Keratinocyte (primary cell): ENCODE results near the gene HSPG2. TPM values are rescaled to one million over a fixed set of nuclear protein-coding genes. Genes with fewer than 3 reads are reported as not detected.
"Not testable (repeated sequence)": the region's sequence is repeated elsewhere in the genome, so short reads cannot be mapped to it uniquely, and the experiment has no call there.

Source experiments
- DNase-seq: peaks from one replicate; pipeline ENCODE4 v3.0.0-alpha.2; 2011; ENCODE audit warnings: low read depth, missing footprints, low spot score
- FAIRE-seq: peaks from 2 replicates; lab custom pipeline; 2011; peaks lifted over from hg19 to GRCh38; lab: Jason Lieb, UNC
- H2AFZ ChIP-seq: 2 replicates; pipeline ENCODE4 v1.6.0; 2012; ENCODE audit warnings: low read length, control low read depth, inconsistent platforms; ENCODE audit not compliant: control insufficient read depth
- H3K27ac ChIP-seq: 2 replicates; pipeline ENCODE4 v1.5.1; 2011; ENCODE audit warnings: low read length; ENCODE audit not compliant: control insufficient read depth, insufficient read depth
- H3K27me3 ChIP-seq: 3 replicates; pipeline ENCODE4 v1.6.0; 2011; ENCODE audit warnings: low read length; ENCODE audit not compliant: control insufficient read depth, insufficient read depth; ENCODE audit errors: extremely low read depth
- H3K36me3 ChIP-seq, 2 experiments: 2 replicates in 1 of 2; 3 replicates in 1 of 2; pipeline ENCODE4 v1.5.1; 2011; ENCODE audit warnings: low read length in 2 of 2, mild to moderate bottlenecking in 1 of 2; ENCODE audit not compliant: control insufficient read depth in 2 of 2, insufficient read depth in 2 of 2; ENCODE audit errors: extremely low read depth in 1 of 2
- H3K4me1 ChIP-seq: 3 replicates; pipeline ENCODE4 v1.5.1; 2011; ENCODE audit warnings: low read length; ENCODE audit not compliant: control insufficient read depth, insufficient read depth; ENCODE audit errors: extremely low read depth
- H3K4me2 ChIP-seq: 3 replicates; pipeline ENCODE4 v1.6.0; 2011; ENCODE audit warnings: low read depth, low read length; ENCODE audit not compliant: control insufficient read depth, insufficient read depth; ENCODE audit errors: extremely low read depth
- H3K4me3 ChIP-seq, 3 experiments: fragments of 200-600 bp in 1 of 3; sonication (generic) in 1 of 3; 2 replicates in 2 of 3; 3 replicates in 1 of 3; pipeline ENCODE4 v1.5.1; 2011 to 2016; ENCODE audit warnings: low read length in 3 of 3, mild to moderate bottlenecking in 3 of 3, control low read depth in 2 of 3, inconsistent platforms in 1 of 3, low read depth in 1 of 3, mixed read lengths in 1 of 3, mixed run types in 1 of 3, moderate library complexity in 1 of 3; ENCODE audit not compliant: control insufficient read depth in 2 of 3, insufficient read depth in 2 of 3; ENCODE audit errors: extremely low read depth in 1 of 3
- H3K79me2 ChIP-seq: 2 replicates; pipeline ENCODE4 v1.6.0; 2012; ENCODE audit warnings: low read length; ENCODE audit not compliant: control insufficient read depth, insufficient read depth
- H3K9ac ChIP-seq: 3 replicates; pipeline ENCODE4 v1.6.0; 2011; ENCODE audit warnings: low read length; ENCODE audit not compliant: control insufficient read depth, insufficient read depth; ENCODE audit errors: extremely low read depth
- H3K9me1 ChIP-seq: 3 replicates; pipeline ENCODE4 v1.6.0; 2011; ENCODE audit warnings: low read length; ENCODE audit not compliant: control insufficient read depth, insufficient read depth; ENCODE audit errors: extremely low read depth
- H3K9me3 ChIP-seq: 2 replicates; pipeline ENCODE4 v1.5.1; 2012; ENCODE audit warnings: low read depth, low read length; ENCODE audit not compliant: control insufficient read depth
- H4K20me1 ChIP-seq: 3 replicates; pipeline ENCODE4 v1.6.0; 2011; ENCODE audit warnings: low read length; ENCODE audit not compliant: control insufficient read depth, insufficient read depth; ENCODE audit errors: extremely low read depth
- EZH2 ChIP-seq: IDR thresholded peaks from one replicate; pipeline ENCODE4 v1.6.1; 2012; ENCODE audit warnings: inconsistent platforms, mild to moderate bottlenecking, low read length, moderate library complexity
- dilution Hi-C: fragments of 300-500 bp; cut with MboI; formaldehyde crosslinking; loops from one replicate; pipeline ENCODE4 v1.7.0; 2020; ENCODE audit warnings: low sequenced_read_pairs; ENCODE audit not compliant: extremely low pct_ligation_motif_present
- polyA plus RNA-seq, 5 experiments: library from polyadenylated mRNA; depleted of rRNA in 3 of 5; stranded (reverse) in 3 of 5; stranded (forward) in 1 of 5; unstranded in 1 of 5; fragments of >200 nt; gene quantifications; 1 replicate in 1 of 5; 2 replicates in 3 of 5; 3 replicates in 1 of 5; pipeline versions ENCODE4 v1.2.1 to v1.2.3, GENCODE V29; 2011 to 2012; ENCODE audit warnings: missing spikeins in 2 of 5, low read depth in 1 of 5, low replicate concordance in 1 of 5
- TF ChIP-seq, protein P1 (sequence below), 3 experiments: IDR thresholded peaks in 1 of 3; conservative IDR thresholded peaks in 1 of 3; optimal IDR thresholded peaks in 1 of 3; 2 replicates in 2 of 3; 3 replicates in 1 of 3; pipeline versions ENCODE3 to v1.5.1; 2011; ENCODE audit warnings: low read length in 3 of 3, mild to moderate bottlenecking in 3 of 3, moderate library complexity in 2 of 3, control low read depth in 1 of 3, inconsistent platforms in 1 of 3; ENCODE audit not compliant: insufficient read depth in 2 of 3; ENCODE audit errors: extremely low read depth in 1 of 3

The HSPG2 gene
- polyA plus RNA-seq, 1 donor (not counting 4 experiments of a cell fraction or from before 2014, with no cell fraction given): 9.0 TPM

DNA sequence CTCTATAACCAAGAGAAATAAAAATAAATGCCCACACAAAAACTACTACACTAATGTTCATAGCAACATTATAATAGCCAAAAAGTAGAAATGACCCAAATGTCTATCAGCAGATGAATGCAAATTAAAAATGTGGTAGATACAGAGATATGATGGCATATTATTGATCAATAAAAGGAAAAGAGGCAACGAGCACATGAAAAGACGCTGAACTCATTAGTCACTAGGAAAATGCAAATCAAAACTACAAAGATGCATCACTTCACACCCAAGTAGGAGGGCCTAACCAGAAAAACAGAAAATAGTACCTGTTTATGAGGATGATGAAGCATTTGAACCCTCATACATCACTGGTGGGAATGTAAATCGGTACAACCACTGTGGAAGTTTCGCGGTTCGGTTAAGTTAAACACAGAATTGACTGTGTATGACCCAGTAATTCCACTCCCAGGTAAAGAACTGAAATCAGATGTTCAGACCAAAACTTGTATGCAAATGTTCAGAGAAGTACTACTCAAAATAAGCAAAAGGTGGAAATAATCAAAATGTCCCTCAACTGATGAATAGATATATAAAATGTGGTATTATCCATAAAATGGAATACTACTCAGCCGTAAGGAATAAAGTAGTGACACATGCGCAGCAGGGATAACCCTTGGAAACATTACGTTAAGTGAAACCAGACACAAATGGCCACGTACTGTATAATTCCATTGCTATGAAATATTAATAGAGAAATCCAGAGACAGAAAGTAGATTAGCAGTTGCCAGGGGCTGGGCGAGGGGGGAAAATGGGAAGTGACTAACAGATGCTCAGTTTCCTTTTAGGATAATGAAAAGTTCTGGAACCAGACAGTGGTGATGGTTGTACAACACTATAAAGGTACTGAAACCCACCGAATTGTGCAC is 157.2 kb downstream of the HSPG2 start:
- FAIRE-seq: no peak
- TF ChIP-seq EZH2: no peak
- TF ChIP-seq, protein P1, sequence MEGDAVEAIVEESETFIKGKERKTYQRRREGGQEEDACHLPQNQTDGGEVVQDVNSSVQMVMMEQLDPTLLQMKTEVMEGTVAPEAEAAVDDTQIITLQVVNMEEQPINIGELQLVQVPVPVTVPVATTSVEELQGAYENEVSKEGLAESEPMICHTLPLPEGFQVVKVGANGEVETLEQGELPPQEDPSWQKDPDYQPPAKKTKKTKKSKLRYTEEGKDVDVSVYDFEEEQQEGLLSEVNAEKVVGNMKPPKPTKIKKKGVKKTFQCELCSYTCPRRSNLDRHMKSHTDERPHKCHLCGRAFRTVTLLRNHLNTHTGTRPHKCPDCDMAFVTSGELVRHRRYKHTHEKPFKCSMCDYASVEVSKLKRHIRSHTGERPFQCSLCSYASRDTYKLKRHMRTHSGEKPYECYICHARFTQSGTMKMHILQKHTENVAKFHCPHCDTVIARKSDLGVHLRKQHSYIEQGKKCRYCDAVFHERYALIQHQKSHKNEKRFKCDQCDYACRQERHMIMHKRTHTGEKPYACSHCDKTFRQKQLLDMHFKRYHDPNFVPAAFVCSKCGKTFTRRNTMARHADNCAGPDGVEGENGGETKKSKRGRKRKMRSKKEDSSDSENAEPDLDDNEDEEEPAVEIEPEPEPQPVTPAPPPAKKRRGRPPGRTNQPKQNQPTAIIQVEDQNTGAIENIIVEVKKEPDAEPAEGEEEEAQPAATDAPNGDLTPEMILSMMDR (optimal IDR thresholded peaks at IDR 0.05 in 1 of 3, IDR thresholded peaks at IDR 0.05 in 1 of 3, conservative IDR thresholded peaks at IDR 0.05 in 1 of 3; ENCODE audit: extremely low read depth in 1 of 3, insufficient read depth in 2 of 3, low read length in 3 of 3): no peak
- Histone ChIP-seq H3K36me3 (peaks cover 0 to 3% of the 10 kb centered on the region in 2 experiments), H3K79me2 (peaks cover 77% of the 10 kb centered on the region), H2AFZ (no peak overlapping the region), H3K9me3 (no peaks in the 10 kb centered on the region), H3K4me2 (no peak overlapping the region), H4K20me1 (no peaks in the 10 kb centered on the region), H3K4me1 (peaks cover 8% of the 10 kb centered on the region), H3K4me3 (no peak overlapping the region), H3K9ac (no peak overlapping the region), H3K9me1 (no peaks in the 10 kb centered on the region), H3K27me3 (no peaks in the 10 kb centered on the region), H3K27ac (no peak overlapping the region)
- DNase-seq: no peak
- dilution Hi-C loops: no loop called here

DNA sequence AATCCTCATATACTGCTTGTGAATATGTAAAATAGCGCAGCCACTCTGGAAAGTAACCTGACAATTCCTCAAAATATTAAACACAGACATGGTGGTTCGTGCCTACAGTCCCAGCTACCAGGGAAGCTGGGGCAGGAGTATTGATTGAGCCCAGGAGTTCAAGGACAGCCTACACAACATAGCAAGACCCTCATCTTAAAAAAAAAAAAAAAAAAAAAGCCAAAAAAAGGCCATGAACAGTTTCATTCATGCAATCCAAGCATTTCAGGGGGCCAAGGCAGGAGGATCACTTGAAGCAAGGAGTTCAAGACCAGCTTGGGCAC is 158.7 kb downstream of the HSPG2 start:
- Histone ChIP-seq H3K4me2 (no peak overlapping the region), H3K9me3 (no peaks in the 10 kb centered on the region), H3K79me2 (peaks cover 91% of the 10 kb centered on the region), H2AFZ (no peak overlapping the region), H3K4me3 (no peak overlapping the region), H3K36me3 (peaks cover 0 to 3% of the 10 kb centered on the region in 2 experiments), H4K20me1 (no peaks in the 10 kb centered on the region), H3K9ac (no peak overlapping the region), H3K4me1 (peaks cover 4% of the 10 kb centered on the region), H3K9me1 (no peaks in the 10 kb centered on the region), H3K27ac (no peak overlapping the region), H3K27me3 (no peaks in the 10 kb centered on the region)
- DNase-seq (no peak), FAIRE-seq (no peak)
- dilution Hi-C loops: no loop called here
- TF ChIP-seq, protein P1 (optimal IDR thresholded peaks at IDR 0.05 in 1 of 3, IDR thresholded peaks at IDR 0.05 in 1 of 3, conservative IDR thresholded peaks at IDR 0.05 in 1 of 3; ENCODE audit: extremely low read depth in 1 of 3, insufficient read depth in 2 of 3, low read length in 3 of 3): no peak
- TF ChIP-seq EZH2: no peak

DNA sequence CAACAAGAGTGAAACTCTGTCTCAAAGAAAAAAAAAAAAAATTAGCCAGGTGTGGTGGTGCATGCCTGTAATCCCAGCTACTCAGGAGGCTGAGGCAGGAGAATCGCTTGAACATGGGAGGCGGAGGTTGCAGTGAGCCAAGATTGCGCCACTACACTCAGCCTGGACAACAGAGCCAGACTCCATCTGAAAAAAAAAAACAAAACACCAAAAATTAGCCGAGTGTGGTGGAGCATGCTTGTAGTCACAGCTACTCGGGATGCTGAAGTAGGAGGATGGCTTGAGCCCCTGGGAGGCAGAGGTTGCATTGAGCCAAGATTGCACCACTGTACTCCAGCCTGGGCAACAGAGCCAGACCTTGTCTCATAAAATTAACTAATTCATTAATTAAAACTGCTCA is 160.2 kb downstream of the HSPG2 start:
- H3K4me1 ChIP-seq, H3K27ac ChIP-seq, H4K20me1 ChIP-seq, H3K9me1 ChIP-seq, H3K27me3 ChIP-seq, dilution Hi-C loops, H3K9ac ChIP-seq, H3K9me3 ChIP-seq, DNase-seq, FAIRE-seq, H2AFZ ChIP-seq, H3K4me3 ChIP-seq, H3K36me3 ChIP-seq, H3K4me2 ChIP-seq: not testable (repeated sequence)
- H3K79me2 ChIP-seq: peaks cover 96% of the 10 kb centered on the region
